H9 (cell line): ENCODE data around the gene CPD. TPM values are rescaled to one million over a fixed set of nuclear protein-coding genes. Genes with fewer than 3 reads are reported as not detected.

Experiments used
- DNase-seq: peaks from one replicate; pipeline ENCODE4 v3.0.0-alpha.2; 2017
- H2AFZ ChIP-seq: one replicate; pipeline ENCODE4 v1.6.1; 2013; ENCODE audit warnings: mild to moderate bottlenecking, low read length, control low read depth, moderate library complexity
- H2AK5ac ChIP-seq: 2 replicates; pipeline ENCODE4 v1.6.1; 2013; ENCODE audit warnings: low read length, control low read depth, mixed read lengths; ENCODE audit not compliant: insufficient read length
- H2BK120ac ChIP-seq: one replicate; pipeline ENCODE4 v1.6.1; 2013; ENCODE audit warnings: low read depth, mild to moderate bottlenecking, low read length, control low read depth, inconsistent platforms; ENCODE audit not compliant: poor library complexity, severe bottlenecking
- H2BK12ac ChIP-seq: 2 replicates; pipeline ENCODE4 v1.6.1; 2013; ENCODE audit warnings: low read length, control low read depth, mixed read lengths, low read depth; ENCODE audit not compliant: insufficient read length
- H2BK15ac ChIP-seq: 2 replicates; pipeline ENCODE4 v1.6.1; 2013; ENCODE audit warnings: low read depth, low read length, control low read depth
- H2BK20ac ChIP-seq: one replicate; pipeline ENCODE4 v1.6.1; 2013; ENCODE audit warnings: low read depth, mild to moderate bottlenecking, low read length, control low read depth, inconsistent platforms; ENCODE audit not compliant: poor library complexity, severe bottlenecking
- H2BK5ac ChIP-seq: 2 replicates; pipeline ENCODE4 v1.6.1; 2013; ENCODE audit warnings: low read length, control low read depth, mixed read lengths; ENCODE audit not compliant: insufficient read length
- H3K14ac ChIP-seq: 2 replicates; pipeline ENCODE4 v1.6.1; 2013; ENCODE audit warnings: low read length, control low read depth; ENCODE audit not compliant: insufficient read depth
- H3K18ac ChIP-seq: 2 replicates; pipeline ENCODE4 v1.6.1; 2013; ENCODE audit warnings: low read depth, mild to moderate bottlenecking, mixed read lengths, low read length, control low read depth; ENCODE audit not compliant: insufficient read length
- H3K23ac ChIP-seq: 2 replicates; pipeline ENCODE4 v1.6.1; 2013; ENCODE audit warnings: low read length, control low read depth, mixed read lengths, low read depth; ENCODE audit not compliant: insufficient read length
- H3K23me2 ChIP-seq: 2 replicates; pipeline ENCODE4 v1.6.1; 2013; ENCODE audit warnings: low read depth, mild to moderate bottlenecking, mixed read lengths, low read length, control low read depth; ENCODE audit not compliant: insufficient read length, poor library complexity, severe bottlenecking
- H3K27ac ChIP-seq: 2 replicates; pipeline ENCODE4 v1.5.1; 2013; ENCODE audit warnings: low read length, control low read depth, mixed read lengths, low read depth; ENCODE audit not compliant: insufficient read length
- H3K27me3 ChIP-seq: 2 replicates; pipeline ENCODE4 v1.6.1; 2013; ENCODE audit warnings: low read length, control low read depth, inconsistent platforms; ENCODE audit not compliant: insufficient read depth
- H3K4ac ChIP-seq: 2 replicates; pipeline ENCODE4 v1.6.1; 2013; ENCODE audit warnings: low read depth, mild to moderate bottlenecking, control low read depth, inconsistent platforms, low read length, moderate library complexity
- H3K4me1 ChIP-seq: 2 replicates; pipeline ENCODE4 v1.6.1; 2013; ENCODE audit warnings: low read length, control low read depth, inconsistent platforms; ENCODE audit not compliant: insufficient read depth
- H3K4me2 ChIP-seq: 2 replicates; pipeline ENCODE4 v1.6.1; 2013; ENCODE audit warnings: low read length, control low read depth, mixed read lengths; ENCODE audit not compliant: insufficient read length, insufficient read depth
- H3K56ac ChIP-seq: 2 replicates; pipeline ENCODE4 v1.6.1; 2013; ENCODE audit warnings: low read depth, mild to moderate bottlenecking, mixed read lengths, low read length, control low read depth; ENCODE audit not compliant: insufficient read length
- H3K79me1 ChIP-seq: 2 replicates; pipeline ENCODE4 v1.6.1; 2013; ENCODE audit warnings: low read depth, mild to moderate bottlenecking, moderate library complexity, low read length, control low read depth, inconsistent platforms; ENCODE audit not compliant: insufficient read depth, poor library complexity, severe bottlenecking
- H3K79me2 ChIP-seq: 2 replicates; pipeline ENCODE4 v1.6.1; 2013; ENCODE audit warnings: low read length, control low read depth, inconsistent platforms; ENCODE audit not compliant: insufficient read depth
- H3K9ac ChIP-seq: 2 replicates; pipeline ENCODE4 v1.6.1; 2013; ENCODE audit warnings: low read length, control low read depth, mixed read lengths; ENCODE audit not compliant: insufficient read length; ENCODE audit errors: extremely low read depth
- H3K9me3 ChIP-seq: one replicate; pipeline ENCODE4 v1.6.1; 2013; ENCODE audit warnings: low read depth, low read length, inconsistent platforms; ENCODE audit not compliant: control insufficient read depth
- H3T11ph ChIP-seq: one replicate; pipeline ENCODE4 v1.6.1; 2013; ENCODE audit warnings: mild to moderate bottlenecking, low read length, control low read depth, inconsistent platforms
- H4K20me1 ChIP-seq: one replicate; pipeline ENCODE4 v1.6.1; 2013; ENCODE audit not compliant: control insufficient read depth, insufficient read length, insufficient read depth
- H4K5ac ChIP-seq: 2 replicates; pipeline ENCODE4 v1.6.1; 2013; ENCODE audit warnings: low read depth, mild to moderate bottlenecking, mixed read lengths, low read length, control low read depth; ENCODE audit not compliant: insufficient read length
- H4K8ac ChIP-seq: replicated peaks from 2 replicates; pipeline ENCODE4 v1.6.1; 2013; ENCODE audit warnings: low read length, control low read depth, mixed read lengths, low read depth; ENCODE audit not compliant: insufficient read length
- H4K91ac ChIP-seq: 2 replicates; pipeline ENCODE4 v1.6.1; 2013; ENCODE audit warnings: low read depth, mild to moderate bottlenecking, moderate library complexity, mixed read lengths, low read length, control low read depth; ENCODE audit not compliant: insufficient read length
- H3K27ac Mint-ChIP-seq, 3 experiments: 2 replicates in 2 of 3; 3 replicates in 1 of 3; pipeline ENCODE4 v1.8.0; 2020 to 2021; ENCODE audit warnings: mixed read lengths in 3 of 3, mild to moderate bottlenecking in 1 of 3, moderate library complexity in 1 of 3
- H3K27me3 Mint-ChIP-seq: 2 replicates; pipeline ENCODE4 v1.8.0; 2021; ENCODE audit warnings: low read depth, mild to moderate bottlenecking, moderate library complexity, mixed read lengths
- H3K36me3 Mint-ChIP-seq, 3 experiments: 2 replicates in 2 of 3; 3 replicates in 1 of 3; pipeline ENCODE4 v1.8.0; 2020 to 2021; ENCODE audit warnings: low read depth in 3 of 3, mixed read lengths in 3 of 3; ENCODE audit not compliant: insufficient read depth in 1 of 3
- H3K4me1 Mint-ChIP-seq, 2 experiments: 2 replicates each; pipeline ENCODE4 v1.8.0; 2020; ENCODE audit warnings: mixed read lengths in 2 of 2
- H3K4me3 Mint-ChIP-seq, 2 experiments: 2 replicates in 1 of 2; 3 replicates in 1 of 2; pipeline ENCODE4 v1.8.0; 2020 to 2021; ENCODE audit warnings: mild to moderate bottlenecking in 2 of 2, mixed read lengths in 2 of 2, moderate library complexity in 1 of 2
- H3K9me3 Mint-ChIP-seq, 2 experiments: 2 replicates in 1 of 2; 3 replicates in 1 of 2; pipeline ENCODE4 v1.8.0; 2020; ENCODE audit warnings: mild to moderate bottlenecking in 2 of 2, mixed read lengths in 2 of 2, moderate library complexity in 1 of 2
- CTCF ChIP-seq: fragments of 200-600 bp; sonication (generic); conservative IDR thresholded peaks from 3 replicates; pipeline ENCODE4 v1.8.0; 2021; ENCODE audit warnings: antibody characterized with exemption, mild to moderate bottlenecking
- WGBS: extraction: QIAGEN DNeasy Blood & Tissue Kit; methylation state at CpG from one replicate; pipeline ENCODE4 v1.1.7; 2013; ENCODE audit warnings: missing lambda C conversion rate, low lambda C conversion rate, mixed read lengths; ENCODE audit not compliant: insufficient read length; ENCODE audit errors: extremely low coverage; 5-methylcytosine and 5-hydroxymethylcytosine counted together
- total RNA-seq: library from RNA; stranded (reverse); gene quantifications from 2 replicates; pipeline ENCODE4 v1.2.1, GENCODE V29; 2021

CPD gene
- total RNA-seq, 1 experiment from 2014 or later, result 47.0 TPM

DNA sequence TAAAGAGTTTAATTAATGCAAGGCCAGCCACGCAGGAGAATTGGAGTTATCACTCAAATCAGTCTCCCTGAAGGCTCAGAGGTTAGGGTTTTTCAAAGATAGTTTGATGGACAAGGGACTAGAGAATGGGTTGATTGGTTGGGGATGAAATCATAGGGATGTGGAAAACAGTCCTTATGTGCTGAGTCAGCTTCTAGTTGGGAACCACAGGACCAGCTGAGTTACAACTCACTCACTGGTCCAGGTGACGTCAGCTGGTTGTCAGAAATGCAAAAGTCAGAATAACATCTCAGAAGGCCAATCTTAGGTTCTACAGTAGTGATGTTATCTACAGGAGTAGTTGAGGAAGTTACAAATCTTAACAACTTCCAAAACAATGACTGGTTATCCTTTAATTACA lies 47.6 kb downstream of the CPD start:
- no peak for DNase-seq
- H2BK120ac ChIP-seq, result no peak overlapping the region
- H2BK15ac ChIP-seq, result no peak overlapping the region
- no peaks in the 10 kb centered on the region for H4K20me1 ChIP-seq
- H3K23me2 ChIP-seq, result no peaks in the 10 kb centered on the region
- no peak overlapping the region for H4K5ac ChIP-seq
- H3K79me1 ChIP-seq, result no peaks in the 10 kb centered on the region
- H3K4me1 Mint-ChIP-seq, result peaks cover 14 to 15% of the 10 kb centered on the region in 2 experiments
- no peak overlapping the region for H2AFZ ChIP-seq
- no peak for TF ChIP-seq CTCF
- H3T11ph ChIP-seq, result no peak overlapping the region
- no peaks in the 10 kb centered on the region for H3K9me3 Mint-ChIP-seq
- peaks cover 2 to 34% (median 5%) of the 10 kb centered on the region in 3 experiments; a peak in 5 of 7 replicates for H3K36me3 Mint-ChIP-seq
- no peak overlapping the region for H3K9ac ChIP-seq
- no peak overlapping the region for H3K56ac ChIP-seq
- H3K4me2 ChIP-seq, result no peak overlapping the region
- no peak overlapping the region for H3K27ac Mint-ChIP-seq
- H3K79me2 ChIP-seq, result no peaks in the 10 kb centered on the region
- H3K4me3 Mint-ChIP-seq, result no peak overlapping the region
- no peak overlapping the region for H2BK12ac ChIP-seq
- H3K14ac ChIP-seq, result no peak overlapping the region
- no peak overlapping the region for H2BK5ac ChIP-seq
- no peak overlapping the region for H4K8ac ChIP-seq
- H3K27ac ChIP-seq, result no peak overlapping the region
- WGBS, result no CpG with 5 or more reads among the region's 2 CpGs
- no peaks in the 10 kb centered on the region for H3K27me3 ChIP-seq
- H3K4me1 ChIP-seq, result peaks cover 6% of the 10 kb centered on the region; the same call in 1 of the 2 replicates
- no peaks in the 10 kb centered on the region for H3K9me3 ChIP-seq
- H2BK20ac ChIP-seq, result no peak overlapping the region
- H3K18ac ChIP-seq, result no peak overlapping the region
- H3K27me3 Mint-ChIP-seq, result no peaks in the 10 kb centered on the region
- H4K91ac ChIP-seq, result no peak overlapping the region
- H3K4ac ChIP-seq, result no peak overlapping the region
- no peak overlapping the region for H3K23ac ChIP-seq
- H2AK5ac ChIP-seq, result no peak overlapping the region
